Natural killer cell (primary cell): Measurements from ENCODE around the gene UIMC1. TPM values are rescaled to one million over a fixed set of nuclear protein-coding genes. Genes with fewer than 3 reads are reported as not detected.

Experiments used
- ATAC-seq, 3 donors: fragments of 150-1000 bp in 2 of 3; fragments of 200-7000 bp in 1 of 3; cut with Tn5 transposase; 1 replicate in 1 of 3; 2 replicates in 2 of 3; pipeline ENCODE4 v1.10.0; 2021; ENCODE audit warnings: mild to moderate bottlenecking in 2 of 3, moderate library complexity in 2 of 3
- DNase-seq, 2 donors: peaks; one replicate each; pipeline versions ENCODE4 v3.0.0 to v3.0.0-alpha.2; 2013 to 2021; ENCODE audit warnings: mixed read lengths in 1 of 2
- H3K27ac ChIP-seq: one replicate; pipeline ENCODE4 v1.5.1; 2013; ENCODE audit warnings: mild to moderate bottlenecking, low read length
- H3K27me3 ChIP-seq: one replicate; pipeline ENCODE4 v1.6.1; 2013; ENCODE audit warnings: low read length; ENCODE audit not compliant: control insufficient read depth, insufficient read depth
- H3K36me3 ChIP-seq: one replicate; pipeline ENCODE4 v1.6.1; 2013; ENCODE audit warnings: low read length; ENCODE audit not compliant: control insufficient read depth, insufficient read depth
- H3K4me1 ChIP-seq: one replicate; pipeline ENCODE4 v1.6.1; 2013; ENCODE audit warnings: low read length; ENCODE audit not compliant: control insufficient read depth, insufficient read depth
- H3K4me3 ChIP-seq: one replicate; pipeline ENCODE4 v1.5.1; 2013; ENCODE audit warnings: low read length
- H3K9me3 ChIP-seq: one replicate; pipeline ENCODE4 v1.6.1; 2013; ENCODE audit warnings: low read length; ENCODE audit not compliant: control insufficient read depth, insufficient read depth
- H3K27ac Mint-ChIP-seq, 2 donors: one replicate each; pipeline ENCODE4 v1.8.0; 2022; ENCODE audit warnings: mild to moderate bottlenecking in 2 of 2, mixed read lengths in 2 of 2, moderate library complexity in 1 of 2
- H3K27me3 Mint-ChIP-seq, 2 donors: one replicate each; pipeline ENCODE4 v1.8.0; 2022; ENCODE audit warnings: low read depth in 2 of 2, mixed read lengths in 2 of 2
- H3K36me3 Mint-ChIP-seq: one replicate; pipeline ENCODE4 v1.8.0; 2022; ENCODE audit warnings: mixed read lengths
- H3K4me1 Mint-ChIP-seq, 2 donors: one replicate each; pipeline ENCODE4 v1.8.0; 2022; ENCODE audit warnings: mixed read lengths in 2 of 2
- H3K4me3 Mint-ChIP-seq: one replicate; pipeline ENCODE4 v1.8.0; 2022; ENCODE audit warnings: mild to moderate bottlenecking, moderate library complexity, mixed read lengths
- H3K9me3 Mint-ChIP-seq, 2 donors: one replicate each; pipeline ENCODE4 v1.8.0; 2022; ENCODE audit warnings: mixed read lengths in 2 of 2
- CTCF ChIP-seq: fragments of 200-600 bp; IDR thresholded peaks from one replicate; pipeline ENCODE4 v1.8.0; 2022; ENCODE audit warnings: antibody characterized with exemption
- WGBS: methylation state at CpG from one replicate; pipeline ENCODE4 v1.1.7; 2013; ENCODE audit warnings: missing lambda C conversion rate; ENCODE audit not compliant: insufficient coverage; 5-methylcytosine and 5-hydroxymethylcytosine counted together
- intact Hi-C: fragments of 100-400 bp; cut with micrococcal nuclease; formaldehyde crosslinking; loops from one replicate; pipeline ENCODE4 v1.14.2; 2022
- total RNA-seq, 4 donors: library from RNA; stranded (reverse); fragments of 120-200 nt in 1 of 4; gene quantifications; one replicate each; pipeline versions ENCODE4 v1.2.3 to v1.2.4, GENCODE V29; 2013 to 2022

Gene UIMC1
- total RNA-seq, 3 donors from 2014 or later (not counting 1 experiment from before 2014, with no cell fraction given) = 55.1 to 75.7 (median 57.3) TPM

- H3K27me3 ChIP-seq = no peaks in the 10 kb centered on the region
- WGBS = 38% methylated on average over 6 of the region's 6 CpGs
- no peak for ATAC-seq
- no peaks in the 10 kb centered on the region for H3K9me3 Mint-ChIP-seq
- H3K4me1 ChIP-seq = peaks cover 17% of the 10 kb centered on the region
- peak overlapping the region; percentile 79 for H3K4me3 ChIP-seq
- TF ChIP-seq CTCF = no peak
- no peaks in the 10 kb centered on the region for H3K36me3 ChIP-seq
- no peaks in the 10 kb centered on the region for H3K36me3 Mint-ChIP-seq
- intact Hi-C loops = no loop called here
- peaks cover 38% of the 10 kb centered on the region in 2 donors for H3K4me1 Mint-ChIP-seq
- DNase-seq = no peak
- H3K9me3 ChIP-seq = no peaks in the 10 kb centered on the region
- H3K27ac Mint-ChIP-seq = peak overlapping the region; percentile 95 to 96
- no peaks in the 10 kb centered on the region for H3K27me3 Mint-ChIP-seq
- peak overlapping the region; percentile 98 for H3K4me3 Mint-ChIP-seq
- H3K27ac ChIP-seq = peak overlapping the region; percentile 68
Observed at GRCh38 chr5:177023303-177023664, 16.7 kb upstream of the UIMC1 start.

GRCh38 chr5:177022386-177023302 is 16.1 kb upstream of the UIMC1 start, which contains the start of gene ZNF346:
ZNF346 (plus strand) TSS chr5:177022696; CDS start chr5:177022739, 43 bp downstream.
- Mint-ChIP-seq H3K27me3 (no peaks in the 10 kb centered on the region), H3K4me1 (peaks cover 38% of the 10 kb centered on the region in 2 donors), H3K27ac (peak within 1 kb of the TSS; percentile 95 to 96), H3K4me3 (peak within 1 kb of the TSS; percentile 98), H3K36me3 (no peaks in the 10 kb centered on the region), H3K9me3 (no peaks in the 10 kb centered on the region)
- Histone ChIP-seq H3K27me3 (no peaks in the 10 kb centered on the region), H3K36me3 (no peaks in the 10 kb centered on the region), H3K4me1 (peaks cover 17% of the 10 kb centered on the region), H3K27ac (peak within 1 kb of the TSS; percentile 68), H3K4me3 (peak within 1 kb of the TSS; percentile 79), H3K9me3 (no peaks in the 10 kb centered on the region)
- ATAC-seq (peak; percentile 96 to 99 (median 97)), DNase-seq (peak; percentile 88 to 98)
- intact Hi-C loops = no loop called here
- TF ChIP-seq CTCF = peak; percentile 46
- under 1% methylated on average over 77 of the region's 77 CpGs for whole genome bisulfite sequencing

- intact Hi-C loops = no loop called here
- peaks cover 17% of the 10 kb centered on the region for H3K4me1 ChIP-seq
- WGBS = 94% methylated on average over 2 of the region's 2 CpGs
- Mint-ChIP-seq H3K9me3 (no peaks in the 10 kb centered on the region), H3K27ac (peak overlapping the region in 1 of 2 donors; percentile 5), H3K4me3 (peak overlapping the region; percentile 18), H3K4me1 (peaks cover 33 to 35% of the 10 kb centered on the region in 2 donors), H3K27me3 (no peaks in the 10 kb centered on the region), H3K36me3 (no peaks in the 10 kb centered on the region)
- DNase-seq (no peak), ATAC-seq (no peak)
- no peak overlapping the region for H3K4me3 ChIP-seq
- no peaks in the 10 kb centered on the region for H3K9me3 ChIP-seq
- no peaks in the 10 kb centered on the region for H3K36me3 ChIP-seq
- H3K27me3 ChIP-seq = no peaks in the 10 kb centered on the region
- TF ChIP-seq CTCF = no peak
- no peak overlapping the region for H3K27ac ChIP-seq
Observed at GRCh38 chr5:177020033-177020432, 13.5 kb upstream of the UIMC1 start.
